OCI-LY3 (cell line): Measurements from ENCODE around the gene PLEKHM1.

Experiments used
- CTCF ChIP-seq: fragments of 200-600, 300-600 bp; sonication (generic); IDR thresholded peaks from 2 replicates; pipeline ENCODE4 v1.5.1; 2014; ENCODE audit warnings: antibody characterized with exemption, low read length, low read depth
- EZH2phosphoT487 ChIP-seq: fragments of 200-600 bp; shearing (Covaris generic); IDR thresholded peaks from 2 replicates; pipeline ENCODE4 v1.6.1; 2018; ENCODE audit warnings: antibody characterized with exemption, mixed run types, low read depth

GRCh38 chr17:45388604-45389325, 101.8 kb downstream of the PLEKHM1 start:
- TF ChIP-seq CTCF (no peak), EZH2phosphoT487 (no peak)
